Osteocyte (in vitro differentiated cells): ENCODE data around the gene CREB1. TPM values are rescaled to one million over a fixed set of nuclear protein-coding genes. Genes with fewer than 3 reads are reported as not detected.

ENCODE experiments used
- DNase-seq: peaks from one replicate; pipeline ENCODE4 v3.0.0; 2021; ENCODE audit warnings: mixed read lengths; ENCODE audit not compliant: unreplicated experiment; ENCODE audit errors: extremely low spot score
- H3K27ac Mint-ChIP-seq: one replicate; pipeline ENCODE4 v1.8.0; 2021; ENCODE audit warnings: mild to moderate bottlenecking, mixed read lengths; ENCODE audit not compliant: unreplicated experiment
- H3K27me3 Mint-ChIP-seq: one replicate; pipeline ENCODE4 v1.8.0; 2021; ENCODE audit warnings: mixed read lengths; ENCODE audit not compliant: unreplicated experiment
- H3K36me3 Mint-ChIP-seq: one replicate; pipeline ENCODE4 v1.8.0; 2021; ENCODE audit warnings: mixed read lengths; ENCODE audit not compliant: unreplicated experiment
- H3K4me1 Mint-ChIP-seq: one replicate; pipeline ENCODE4 v1.8.0; 2021; ENCODE audit warnings: mixed read lengths; ENCODE audit not compliant: unreplicated experiment
- H3K4me3 Mint-ChIP-seq: one replicate; pipeline ENCODE4 v1.8.0; 2021; ENCODE audit warnings: mild to moderate bottlenecking, moderate library complexity, mixed read lengths; ENCODE audit not compliant: unreplicated experiment
- H3K9me3 Mint-ChIP-seq: one replicate; pipeline ENCODE4 v1.8.0; 2021; ENCODE audit warnings: mixed read lengths; ENCODE audit not compliant: unreplicated experiment
- total RNA-seq: library from RNA; stranded (reverse); gene quantifications from 2 replicates; pipeline ENCODE4 v1.2.1, GENCODE V29; 2021
- TF ChIP-seq, protein P1 (sequence below): fragments of 200-600 bp; sonication (generic); IDR thresholded peaks from 2 replicates; pipeline ENCODE4 v1.5.0; 2021; ENCODE audit warnings: antibody characterized with exemption, mild to moderate bottlenecking, moderate library complexity

The CREB1 gene
- total RNA-seq, 1 donor from 2014 or later: 74.2 TPM

DNA sequence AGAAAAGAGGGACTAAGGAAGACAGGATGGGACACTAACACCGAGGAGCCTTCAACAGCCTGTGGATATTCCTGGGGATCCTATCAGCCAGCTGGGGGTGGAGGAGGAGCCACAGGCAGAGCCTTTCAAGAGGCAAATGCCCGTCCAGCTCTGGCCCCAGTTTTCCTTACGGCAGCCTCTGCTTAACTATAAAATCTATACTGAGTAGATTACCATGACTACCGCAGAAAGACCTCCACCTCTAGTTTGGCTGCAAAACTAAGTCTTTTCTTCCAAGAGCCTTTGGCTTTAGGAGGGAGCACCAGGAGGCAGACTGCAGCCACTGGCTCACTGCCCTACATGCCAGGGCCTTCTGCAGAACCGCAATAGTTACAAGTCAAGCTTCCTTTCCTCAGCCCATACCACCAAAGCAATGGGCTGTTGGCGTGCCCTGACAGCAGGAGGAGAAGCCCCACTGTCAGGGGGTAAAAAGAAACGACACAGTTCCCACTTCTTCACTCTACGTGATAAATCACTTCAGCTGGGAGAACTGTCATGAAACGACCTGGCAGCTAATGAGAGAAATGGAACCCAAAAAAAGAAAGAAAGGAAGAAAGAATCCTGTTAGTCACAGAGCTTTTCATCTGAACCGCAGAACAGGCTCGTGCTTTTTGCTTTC, 25.1 kb upstream of the CREB1 start:
- no peaks in the 10 kb centered on the region for H3K36me3 Mint-ChIP-seq
- H3K4me1 Mint-ChIP-seq: peaks cover 52% of the 10 kb centered on the region
- H3K4me3 Mint-ChIP-seq: no peak overlapping the region
- peak overlapping the region; percentile 88 for H3K27ac Mint-ChIP-seq
- H3K27me3 Mint-ChIP-seq: no peaks in the 10 kb centered on the region
- peaks cover 8% of the 10 kb centered on the region for H3K9me3 Mint-ChIP-seq
- no peak for DNase-seq
- TF ChIP-seq, protein P1, sequence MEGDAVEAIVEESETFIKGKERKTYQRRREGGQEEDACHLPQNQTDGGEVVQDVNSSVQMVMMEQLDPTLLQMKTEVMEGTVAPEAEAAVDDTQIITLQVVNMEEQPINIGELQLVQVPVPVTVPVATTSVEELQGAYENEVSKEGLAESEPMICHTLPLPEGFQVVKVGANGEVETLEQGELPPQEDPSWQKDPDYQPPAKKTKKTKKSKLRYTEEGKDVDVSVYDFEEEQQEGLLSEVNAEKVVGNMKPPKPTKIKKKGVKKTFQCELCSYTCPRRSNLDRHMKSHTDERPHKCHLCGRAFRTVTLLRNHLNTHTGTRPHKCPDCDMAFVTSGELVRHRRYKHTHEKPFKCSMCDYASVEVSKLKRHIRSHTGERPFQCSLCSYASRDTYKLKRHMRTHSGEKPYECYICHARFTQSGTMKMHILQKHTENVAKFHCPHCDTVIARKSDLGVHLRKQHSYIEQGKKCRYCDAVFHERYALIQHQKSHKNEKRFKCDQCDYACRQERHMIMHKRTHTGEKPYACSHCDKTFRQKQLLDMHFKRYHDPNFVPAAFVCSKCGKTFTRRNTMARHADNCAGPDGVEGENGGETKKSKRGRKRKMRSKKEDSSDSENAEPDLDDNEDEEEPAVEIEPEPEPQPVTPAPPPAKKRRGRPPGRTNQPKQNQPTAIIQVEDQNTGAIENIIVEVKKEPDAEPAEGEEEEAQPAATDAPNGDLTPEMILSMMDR: no peak

- Mint-ChIP-seq H3K27me3 (no peaks in the 10 kb centered on the region), H3K36me3 (no peaks in the 10 kb centered on the region), H3K4me3 (no peak overlapping the region), H3K4me1 (peaks cover 52% of the 10 kb centered on the region), H3K9me3 (peaks cover 8% of the 10 kb centered on the region), H3K27ac (peak overlapping the region; percentile 88)
- DNase-seq: no peak
- TF ChIP-seq, protein P1: no peak
These were observed 24.6 kb upstream of the CREB1 start for GRCh38 chr2:207505171-207505570.

DNA sequence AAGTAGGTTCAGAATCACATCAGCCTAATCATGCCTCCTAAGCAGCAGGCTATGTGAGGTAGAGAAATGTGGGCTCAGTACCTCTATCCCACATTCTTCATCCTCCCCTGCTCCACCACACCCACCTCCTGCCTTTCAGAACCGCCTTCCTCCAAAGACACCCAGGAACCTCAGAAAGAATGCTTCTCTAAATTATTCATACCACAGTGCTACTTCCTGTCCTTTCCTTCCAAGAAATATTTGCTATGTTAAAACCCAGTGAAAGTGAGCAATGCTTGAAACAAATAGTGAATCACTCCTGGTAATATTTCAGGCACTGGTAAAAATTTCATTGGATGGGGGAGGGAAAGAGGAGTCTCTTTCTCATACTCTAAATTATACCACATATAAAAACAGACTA, 24.0 kb upstream of the CREB1 start:
- H3K4me1 Mint-ChIP-seq: peaks cover 52% of the 10 kb centered on the region
- no peaks in the 10 kb centered on the region for H3K36me3 Mint-ChIP-seq
- H3K4me3 Mint-ChIP-seq: no peak overlapping the region
- peaks cover 8% of the 10 kb centered on the region for H3K9me3 Mint-ChIP-seq
- TF ChIP-seq, protein P1: no peak
- no peak for DNase-seq
- no peaks in the 10 kb centered on the region for H3K27me3 Mint-ChIP-seq
- H3K27ac Mint-ChIP-seq: peak overlapping the region; percentile 88

DNA sequence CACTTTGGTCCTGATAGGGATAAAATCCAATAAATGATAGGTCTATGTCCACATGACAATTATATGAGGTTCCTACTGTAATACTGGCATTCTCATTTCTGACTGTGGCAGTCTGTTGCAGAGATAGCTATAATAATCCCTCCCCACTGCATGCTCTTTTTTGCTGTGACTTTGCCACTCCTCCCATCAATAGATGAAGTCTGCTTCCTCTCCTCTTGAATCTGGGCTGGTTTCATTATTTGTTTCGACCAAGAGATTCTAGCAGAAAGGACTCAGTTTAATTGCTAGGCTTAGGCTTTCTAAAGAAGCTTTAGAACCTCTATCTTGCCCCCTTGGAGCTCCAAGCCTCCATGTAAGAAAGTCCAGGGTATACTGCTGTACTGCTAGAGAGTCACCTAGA, 23.3 kb upstream of the CREB1 start:
- H3K4me1 Mint-ChIP-seq: peaks cover 48% of the 10 kb centered on the region
- H3K27me3 Mint-ChIP-seq: no peaks in the 10 kb centered on the region
- H3K27ac Mint-ChIP-seq: peak overlapping the region; percentile 88
- TF ChIP-seq, protein P1: no peak
- DNase-seq: no peak
- H3K4me3 Mint-ChIP-seq: no peak overlapping the region
- peaks cover 8% of the 10 kb centered on the region for H3K9me3 Mint-ChIP-seq
- H3K36me3 Mint-ChIP-seq: no peaks in the 10 kb centered on the region

DNA sequence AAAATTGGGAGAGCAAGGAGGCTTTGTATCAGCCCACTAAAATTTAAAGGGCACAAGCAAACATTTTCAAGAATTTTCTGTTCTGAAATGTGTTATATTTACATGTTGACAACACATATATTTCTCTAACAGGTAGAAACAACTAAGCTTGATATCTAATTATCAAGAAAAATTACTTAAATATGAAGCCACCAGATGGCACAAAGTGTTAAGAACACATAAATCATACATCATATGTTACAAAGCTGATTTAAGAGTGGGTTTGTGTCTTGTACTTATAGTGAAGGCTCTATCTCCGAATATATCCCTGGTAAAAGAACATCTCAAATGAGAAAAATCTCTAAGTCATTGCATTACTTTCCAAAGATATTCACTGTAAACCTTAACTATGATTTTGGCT, 19.6 kb upstream of the CREB1 start:
- TF ChIP-seq, protein P1: no peak
- DNase-seq: no peak
- Mint-ChIP-seq H3K27me3 (no peaks in the 10 kb centered on the region), H3K36me3 (no peaks in the 10 kb centered on the region), H3K4me3 (no peak overlapping the region), H3K27ac (no peak overlapping the region), H3K9me3 (peaks cover 8% of the 10 kb centered on the region), H3K4me1 (peaks cover 42% of the 10 kb centered on the region)
